GM18873 (cell line): ENCODE results near the gene FLAD1.

Source experiments
- ATAC-seq: cut with Tn5 transposase; IDR thresholded peaks from one replicate; pipeline ENCODE4 v1.9.1; 2021; ENCODE audit warnings: mild to moderate bottlenecking, moderate library complexity, moderate number of reproducible peaks; ENCODE audit not compliant: unreplicated experiment, low FRiP score

The FLAD1 gene

DNA sequence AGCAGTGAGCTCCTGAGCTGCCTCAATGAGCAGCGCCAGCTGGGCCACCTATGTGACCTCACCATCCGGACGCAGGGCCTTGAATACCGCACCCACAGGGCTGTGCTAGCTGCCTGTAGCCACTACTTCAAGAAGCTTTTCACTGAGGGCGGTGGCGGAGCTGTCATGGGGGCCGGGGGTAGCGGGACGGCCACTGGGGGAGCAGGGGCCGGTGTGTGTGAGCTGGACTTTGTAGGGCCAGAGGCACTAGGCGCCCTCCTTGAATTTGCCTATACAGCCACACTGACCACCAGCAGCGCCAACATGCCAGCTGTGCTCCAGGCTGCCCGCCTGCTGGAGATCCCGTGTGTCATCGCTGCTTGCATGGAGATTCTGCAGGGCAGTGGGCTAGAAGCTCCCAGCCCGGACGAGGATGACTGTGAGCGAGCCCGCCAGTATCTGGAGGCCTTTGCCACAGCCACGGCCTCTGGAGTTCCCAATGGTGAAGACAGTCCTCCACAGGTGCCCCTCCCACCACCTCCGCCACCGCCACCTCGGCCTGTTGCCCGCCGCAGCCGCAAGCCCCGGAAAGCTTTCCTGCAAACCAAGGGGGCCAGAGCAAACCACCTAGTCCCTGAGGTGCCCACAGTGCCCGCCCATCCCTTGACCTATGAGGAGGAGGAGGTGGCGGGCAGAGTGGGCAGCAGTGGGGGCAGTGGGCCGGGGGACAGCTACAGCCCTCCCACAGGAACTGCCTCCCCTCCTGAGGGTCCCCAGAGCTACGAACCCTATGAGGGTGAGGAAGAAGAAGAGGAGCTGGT, 31.8 kb downstream of the FLAD1 start:
- no peak for ATAC-seq

- no peak for ATAC-seq
Observed at GRCh38 chr1:155015527-155016230, 32.5 kb downstream of the FLAD1 start.

DNA sequence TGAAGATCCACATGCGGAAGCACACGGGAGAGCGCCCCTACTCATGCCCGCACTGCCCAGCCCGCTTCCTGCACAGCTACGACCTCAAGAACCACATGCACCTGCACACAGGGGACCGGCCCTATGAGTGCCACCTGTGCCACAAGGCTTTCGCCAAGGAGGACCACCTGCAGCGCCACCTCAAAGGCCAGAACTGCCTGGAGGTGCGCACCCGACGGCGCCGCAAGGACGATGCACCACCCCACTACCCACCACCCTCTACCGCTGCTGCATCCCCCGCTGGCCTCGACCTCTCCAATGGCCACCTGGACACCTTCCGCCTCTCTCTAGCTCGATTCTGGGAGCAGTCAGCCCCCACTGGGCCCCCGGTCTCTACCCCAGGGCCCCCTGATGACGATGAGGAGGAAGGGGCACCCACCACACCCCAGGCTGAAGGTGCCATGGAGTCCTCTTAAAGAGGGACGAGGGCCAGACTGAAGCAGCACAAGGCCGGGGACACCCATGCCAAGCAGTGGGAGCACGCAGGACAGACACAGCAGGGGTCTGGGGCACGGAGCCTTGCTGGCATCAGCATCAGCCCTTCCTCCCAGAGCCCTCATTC, 33.2 kb downstream of the FLAD1 start:
- ATAC-seq = no peak

GRCh38 chr1:155017041-155017945, 34.1 kb downstream of the FLAD1 start:
- peak; percentile 54 for ATAC-seq

DNA sequence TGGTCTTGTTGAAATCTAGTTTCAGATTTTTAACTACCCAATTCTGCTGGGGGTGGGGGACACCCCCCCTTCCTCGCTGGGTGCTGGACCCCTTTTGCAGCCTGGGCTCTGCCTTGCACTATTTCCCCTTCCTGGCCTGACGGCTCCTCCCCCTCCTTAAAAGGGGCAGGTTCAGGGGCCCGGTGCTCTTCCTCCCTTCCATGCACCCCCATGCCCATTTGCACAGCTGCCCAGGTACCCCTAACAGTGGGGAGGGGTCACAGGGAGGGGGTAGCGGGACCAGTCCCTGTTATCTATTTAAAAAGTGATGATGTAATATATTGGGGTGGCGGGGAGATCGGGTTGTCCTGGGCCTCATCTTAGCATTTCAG, 34.8 kb downstream of the FLAD1 start:
- no peak for ATAC-seq

DNA sequence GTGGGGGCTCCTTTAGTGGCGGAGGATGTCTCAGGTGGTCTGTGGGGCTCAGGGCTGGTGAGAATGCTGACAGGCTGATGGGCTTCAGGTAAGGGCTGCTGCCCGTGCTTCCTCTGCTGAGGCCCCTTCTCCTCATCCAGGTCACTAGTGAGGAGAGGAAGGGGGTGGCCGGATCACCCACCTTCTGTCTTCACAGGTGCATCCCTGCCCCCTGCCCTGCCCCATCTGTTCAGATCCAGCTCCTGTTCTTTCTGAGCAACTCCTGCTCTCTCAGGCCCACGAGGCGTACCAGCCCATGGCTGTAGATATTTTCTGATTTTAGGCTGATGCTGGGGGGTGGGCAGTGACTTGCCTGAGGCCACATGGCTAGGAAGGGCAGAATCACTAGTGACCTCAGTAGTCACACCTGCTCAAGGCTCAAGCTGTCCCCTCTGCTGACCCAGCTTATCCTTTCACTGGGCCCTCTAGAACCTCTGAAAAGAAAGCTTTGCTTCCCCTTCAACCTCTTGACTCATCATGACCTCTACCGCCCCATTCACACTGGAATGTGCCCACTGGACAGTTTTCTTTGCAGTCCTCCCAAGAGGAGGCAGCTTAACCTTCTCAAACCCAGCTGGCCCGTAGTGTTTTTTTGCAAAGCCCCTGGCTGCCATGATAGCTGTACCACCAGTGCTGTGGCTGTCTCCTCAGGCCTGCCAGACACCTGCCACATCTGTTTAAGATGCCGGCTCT, 35.6 kb downstream of the FLAD1 start:
- ATAC-seq = no peak

DNA sequence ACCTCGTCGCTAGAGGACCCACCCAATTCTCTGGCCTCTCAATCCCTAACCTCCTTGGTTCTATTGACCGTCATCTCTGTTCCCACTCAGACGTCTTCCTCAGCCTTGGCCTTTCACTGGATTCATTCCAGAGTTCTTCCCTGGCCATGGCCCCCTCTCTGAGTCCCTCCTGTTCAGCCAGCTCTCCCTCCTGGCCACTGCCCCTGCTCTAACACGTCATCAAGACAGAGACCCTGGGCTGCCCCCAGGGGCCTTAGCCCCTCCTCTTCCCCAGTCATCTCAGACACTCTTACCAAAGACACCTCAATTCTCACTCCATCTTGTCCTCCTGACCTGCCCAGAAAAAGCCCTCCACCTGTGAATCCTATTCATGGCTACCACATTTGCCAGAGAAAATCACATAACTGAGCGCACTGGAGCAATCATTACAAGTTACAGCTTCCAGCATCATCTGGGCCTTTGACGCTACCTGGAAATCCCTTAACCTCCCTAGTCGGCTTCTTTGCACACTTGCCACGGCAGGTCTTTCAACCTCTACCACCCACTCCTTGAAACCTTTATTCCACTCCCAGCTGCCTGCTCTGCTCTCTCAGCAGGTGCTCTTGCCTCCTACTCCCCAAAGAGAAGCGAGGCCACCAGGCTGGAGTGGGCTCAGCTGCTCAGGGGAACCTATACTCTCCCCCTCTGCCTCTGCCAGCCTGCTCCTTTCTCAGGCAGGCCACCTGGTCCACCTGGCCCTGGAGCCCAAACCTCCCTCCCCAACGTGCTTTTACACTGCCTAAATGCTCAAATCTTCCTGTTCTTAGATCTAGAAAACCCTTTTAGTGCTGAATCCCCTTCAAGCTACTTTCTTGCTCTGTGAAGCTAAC, 36.5 kb downstream of the FLAD1 start:
- ATAC-seq = no peak

GRCh38 chr1:155022136-155022926, 39.2 kb downstream of the FLAD1 start:
- ATAC-seq = no peak

GRCh38 chr1:155022927-155023236, 39.7 kb downstream of the FLAD1 start:
- no peak for ATAC-seq

DNA sequence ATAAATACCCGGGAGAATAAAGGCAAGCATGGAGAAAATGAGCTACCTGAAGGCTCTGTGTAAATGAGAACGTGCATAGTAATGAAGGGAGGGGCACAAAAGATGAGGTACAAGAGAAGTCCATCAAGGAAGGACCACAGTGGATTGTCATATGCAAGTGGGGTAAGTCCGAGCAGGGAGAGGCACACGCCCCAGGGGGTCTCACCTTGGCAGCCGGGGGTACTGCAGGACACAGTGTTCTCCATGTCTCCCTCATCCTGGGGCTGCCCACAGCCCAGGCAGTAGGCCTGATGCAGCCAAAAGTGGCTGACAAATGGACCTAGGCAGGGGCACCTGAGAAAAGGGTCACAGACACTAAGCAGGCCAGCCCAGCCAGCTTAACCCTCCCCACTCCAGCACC, 40.5 kb downstream of the FLAD1 start:
- no peak for ATAC-seq

DNA sequence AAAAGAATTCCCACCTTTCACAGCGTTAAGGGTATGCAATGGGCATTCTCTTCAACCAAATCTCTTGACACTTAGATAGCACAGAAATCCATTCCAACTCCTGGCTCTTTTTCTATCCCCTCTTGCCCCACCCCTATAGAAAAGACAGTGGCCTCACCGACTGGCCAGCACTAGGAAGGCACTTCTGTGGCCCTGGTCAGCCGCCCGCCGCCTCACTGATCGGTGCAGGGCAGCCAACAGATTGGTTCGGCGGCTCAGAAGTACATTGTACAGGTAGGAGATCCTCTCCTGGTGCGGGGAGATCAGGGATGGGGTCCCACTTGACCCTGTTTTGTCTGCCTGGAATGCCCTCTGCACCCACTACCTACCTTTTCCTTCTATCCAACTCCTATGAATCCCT, 41.2 kb downstream of the FLAD1 start:
- ATAC-seq = no peak

GRCh38 chr1:155026154-155026553, 43.0 kb downstream of the FLAD1 start:
- ATAC-seq = no peak

DNA sequence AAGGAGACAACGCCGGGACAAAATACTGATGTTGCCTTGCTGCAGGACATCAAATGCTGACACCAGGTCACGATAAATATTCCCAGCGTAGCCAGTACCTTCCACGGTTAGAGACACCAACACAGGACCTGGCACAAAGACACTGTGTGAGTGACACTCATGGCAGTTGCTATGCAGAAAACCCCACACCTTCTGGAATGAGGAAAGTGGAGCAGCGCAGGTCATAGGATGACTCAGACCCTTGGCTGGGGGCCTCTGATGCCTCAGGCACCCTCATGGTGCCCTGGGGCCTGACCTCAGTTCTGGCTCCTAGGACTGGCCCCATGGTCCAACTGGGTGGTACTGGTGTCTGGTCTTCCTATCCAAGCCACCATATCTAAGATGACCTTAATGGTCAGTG, 43.4 kb downstream of the FLAD1 start:
- no peak for ATAC-seq

- ATAC-seq = no peak
Observed at GRCh38 chr1:155029513-155030242, 46.5 kb downstream of the FLAD1 start.

DNA sequence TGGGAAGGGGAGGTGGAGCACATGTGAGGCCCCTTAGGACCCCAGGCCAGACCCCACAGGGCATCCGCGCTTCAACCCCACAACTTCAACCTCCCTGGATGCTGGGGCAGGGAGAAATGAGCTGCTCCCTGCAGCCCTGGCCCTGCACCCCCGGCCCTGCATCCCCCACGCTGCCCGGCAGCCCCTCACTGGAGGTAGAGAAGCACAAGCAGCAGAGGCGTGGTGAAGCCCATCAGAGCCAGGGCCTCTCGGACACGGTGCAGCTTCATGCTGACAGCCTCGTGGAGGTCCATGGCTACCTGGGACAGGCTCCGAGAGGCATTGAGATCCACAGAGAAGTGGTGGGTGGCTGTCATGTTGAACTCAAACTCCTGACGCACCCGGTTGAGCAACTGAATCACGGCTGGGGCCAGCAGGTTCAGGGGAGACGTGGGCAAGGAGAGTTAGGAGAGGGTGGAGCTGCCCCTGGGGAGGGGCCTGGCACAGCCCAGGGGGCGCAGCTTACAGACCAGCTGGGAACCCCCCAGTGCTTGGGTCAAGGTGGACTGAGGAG, 47.2 kb downstream of the FLAD1 start:
- ATAC-seq = no peak

- ATAC-seq = no peak
Observed at GRCh38 chr1:155030899-155031298, 47.8 kb downstream of the FLAD1 start.

DNA sequence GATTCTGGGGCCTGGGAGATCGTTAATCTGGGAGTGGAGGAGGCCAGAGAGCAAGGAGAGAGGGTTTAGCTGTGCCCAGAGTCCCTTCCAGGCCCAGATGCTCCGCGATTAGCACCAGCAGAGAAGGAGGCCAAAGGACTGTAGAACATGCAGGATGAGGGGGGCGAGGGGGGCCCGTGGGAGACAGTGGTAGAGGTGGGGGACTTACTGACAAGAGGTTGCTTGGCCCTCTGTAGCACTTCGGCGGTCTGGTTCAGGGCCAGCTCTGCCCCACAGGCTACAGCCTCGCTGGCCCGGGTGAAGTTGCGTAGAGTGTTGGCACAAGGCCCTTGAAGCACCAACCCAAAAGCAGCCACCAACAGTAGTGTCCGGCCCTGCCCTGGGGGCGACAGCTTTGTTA, 49.7 kb downstream of the FLAD1 start:
- ATAC-seq = no peak

DNA sequence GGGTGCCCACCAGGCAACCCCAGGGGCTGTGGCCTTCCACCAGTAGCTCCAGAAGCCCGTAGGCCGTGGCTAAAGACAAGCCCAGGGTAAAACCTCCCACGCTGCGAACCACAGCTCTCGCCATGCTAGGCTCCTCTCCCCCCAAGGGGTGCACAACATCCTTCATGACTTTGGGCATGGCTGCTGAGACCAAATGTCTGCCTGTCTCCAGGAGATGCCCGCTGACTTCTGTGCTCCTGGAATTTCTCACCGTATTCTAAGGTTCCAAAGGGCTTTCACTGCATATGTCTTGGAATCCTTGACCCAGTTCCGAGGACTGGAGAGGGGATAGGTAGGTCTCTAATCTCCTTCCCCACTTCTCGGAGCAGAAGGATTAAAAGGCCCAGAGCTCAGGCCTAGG, 50.4 kb downstream of the FLAD1 start, which contains the start of the genes DCST1 and DCST2:
Gene DCST1 (plus strand): TSS at position 301 of the 400 bp plus-strand sequence. CDS start 213 bp downstream, outside the sequence.
Gene DCST2 (minus strand): TSS at position 258 of the 400 bp plus-strand sequence. CDS start 80 bp downstream, at position 178.
- ATAC-seq = no peak
